ENCODE data around the gene RCOR3.
"Not testable (repeated sequence)": the region's sequence is repeated elsewhere in the genome, so short reads cannot be mapped to it uniquely, and the experiment has no call there.

RCOR3 gene

GRCh38 chr1:211258756-211259637 is at the start of gene RCOR3:
Gene RCOR3, plus strand, starts transcription at chr1:211259366. Its CDS starts 195 bp downstream, at chr1:211259561.
- peak; percentile 72 for TF ChIP-seq CTCF (conservative IDR thresholded peaks at IDR 0.05; ENCODE audit: low read depth)
- DNase-seq (ENCODE audit: low spot score) = peak; percentile 86
- CTCF ChIA-PET = interaction anchor here (0.7 to 1.2 kb wide), 4 partner anchors 22 to 886 kb away, joined by 3 to 6 read pairs (median 4); no protein-coding TSS in a partner anchor
- POLR2A ChIA-PET (ENCODE audit: low non-redundant PET) = no interaction called here
- peak within 1 kb of the TSS; percentile 100 for H3K27ac ChIP-seq

GRCh38 chr1:211210052-211210451 is 49.1 kb upstream of the RCOR3 start:
- TF ChIP-seq CTCF (conservative IDR thresholded peaks at IDR 0.05; ENCODE audit: low read depth) = no peak
- no peak for DNase-seq (ENCODE audit: low spot score)
- ChIA-PET CTCF (no interaction called here), POLR2A (ENCODE audit: low non-redundant PET) (no interaction called here)
- H3K27ac ChIP-seq = no peak overlapping the region

GRCh38 chr1:211210965-211211364 is 48.2 kb upstream of the RCOR3 start:
- ChIA-PET CTCF (no interaction called here), POLR2A (ENCODE audit: low non-redundant PET) (no interaction called here)
- no peak for DNase-seq (ENCODE audit: low spot score)
- no peak for TF ChIP-seq CTCF (conservative IDR thresholded peaks at IDR 0.05; ENCODE audit: low read depth)
- H3K27ac ChIP-seq = no peak overlapping the region

GRCh38 chr1:211213702-211214101 is 45.5 kb upstream of the RCOR3 start:
- CTCF ChIA-PET = no interaction called here
- TF ChIP-seq CTCF (conservative IDR thresholded peaks at IDR 0.05; ENCODE audit: low read depth) = no peak
- POLR2A ChIA-PET (ENCODE audit: low non-redundant PET) = no interaction called here
- DNase-seq (ENCODE audit: low spot score) = no peak
- no peak overlapping the region for H3K27ac ChIP-seq

GRCh38 chr1:211215577-211215976 is 43.6 kb upstream of the RCOR3 start:
- DNase-seq (ENCODE audit: low spot score) = no peak
- POLR2A ChIA-PET (ENCODE audit: low non-redundant PET) = no interaction called here
- H3K27ac ChIP-seq = no peak overlapping the region
- no peak for TF ChIP-seq CTCF (conservative IDR thresholded peaks at IDR 0.05; ENCODE audit: low read depth)
- CTCF ChIA-PET = no interaction called here

- TF ChIP-seq CTCF (conservative IDR thresholded peaks at IDR 0.05; ENCODE audit: low read depth) = no peak
- ChIA-PET CTCF (no interaction called here), POLR2A (ENCODE audit: low non-redundant PET) (no interaction called here)
- H3K27ac ChIP-seq = no peak overlapping the region
- no peak for DNase-seq (ENCODE audit: low spot score)
Observed at GRCh38 chr1:211217392-211217791, 41.8 kb upstream of the RCOR3 start.

- DNase-seq (ENCODE audit: low spot score); CTCF ChIA-PET; H3K27ac ChIP-seq; POLR2A ChIA-PET (ENCODE audit: low non-redundant PET): not testable (repeated sequence)
Observed at GRCh38 chr1:211222469-211223234, 36.5 kb upstream of the RCOR3 start.

- not testable (repeated sequence) for DNase-seq (ENCODE audit: low spot score)
Observed at GRCh38 chr1:211228573-211229364, 30.4 kb upstream of the RCOR3 start.

More at GRCh38 chr1:211228573-211229364, 30.4 kb upstream of the RCOR3 start:
- CTCF ChIA-PET; H3K27ac ChIP-seq; POLR2A ChIA-PET (ENCODE audit: low non-redundant PET): not testable (repeated sequence)
